ENCODE measurements around the gene MBNL1.
A peak's percentile ranks its signal among the peaks of the same experiment; 100 is the strongest.

DNA sequence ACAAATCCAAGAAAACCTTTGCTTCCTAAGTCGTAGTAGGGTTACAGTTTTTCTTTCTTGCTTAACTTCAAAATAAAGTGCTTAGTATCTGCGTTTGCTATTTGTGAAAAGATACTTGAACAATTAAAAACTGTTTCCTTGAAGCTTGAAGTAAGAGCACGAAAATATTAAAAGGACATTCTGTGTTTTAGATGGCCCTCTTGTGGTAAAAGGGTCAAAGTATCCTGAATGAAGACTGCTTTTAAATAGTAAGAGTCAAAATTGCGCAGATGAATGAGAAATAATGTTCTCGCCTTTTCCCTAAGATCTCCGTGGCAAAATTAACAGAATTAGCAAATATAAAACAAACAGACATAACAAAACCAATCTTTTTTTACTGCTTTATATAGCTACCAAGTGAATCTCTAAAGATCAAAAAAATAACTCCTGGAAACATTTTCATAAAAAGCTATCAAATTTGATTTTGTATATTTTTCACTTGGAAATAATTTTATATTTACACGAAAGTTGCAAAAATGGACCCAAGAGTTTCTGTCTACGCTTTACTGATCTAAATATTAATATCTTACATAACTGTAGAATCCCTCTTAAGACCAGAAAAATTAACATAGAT lies 175.4 kb downstream of the MBNL1 start:
- TF ChIP-seq EZH2phosphoT487 (IDR thresholded peaks at IDR 0.05; ENCODE audit: borderline replicate concordance, low read length), result no peak
- TF ChIP-seq, protein P1, sequence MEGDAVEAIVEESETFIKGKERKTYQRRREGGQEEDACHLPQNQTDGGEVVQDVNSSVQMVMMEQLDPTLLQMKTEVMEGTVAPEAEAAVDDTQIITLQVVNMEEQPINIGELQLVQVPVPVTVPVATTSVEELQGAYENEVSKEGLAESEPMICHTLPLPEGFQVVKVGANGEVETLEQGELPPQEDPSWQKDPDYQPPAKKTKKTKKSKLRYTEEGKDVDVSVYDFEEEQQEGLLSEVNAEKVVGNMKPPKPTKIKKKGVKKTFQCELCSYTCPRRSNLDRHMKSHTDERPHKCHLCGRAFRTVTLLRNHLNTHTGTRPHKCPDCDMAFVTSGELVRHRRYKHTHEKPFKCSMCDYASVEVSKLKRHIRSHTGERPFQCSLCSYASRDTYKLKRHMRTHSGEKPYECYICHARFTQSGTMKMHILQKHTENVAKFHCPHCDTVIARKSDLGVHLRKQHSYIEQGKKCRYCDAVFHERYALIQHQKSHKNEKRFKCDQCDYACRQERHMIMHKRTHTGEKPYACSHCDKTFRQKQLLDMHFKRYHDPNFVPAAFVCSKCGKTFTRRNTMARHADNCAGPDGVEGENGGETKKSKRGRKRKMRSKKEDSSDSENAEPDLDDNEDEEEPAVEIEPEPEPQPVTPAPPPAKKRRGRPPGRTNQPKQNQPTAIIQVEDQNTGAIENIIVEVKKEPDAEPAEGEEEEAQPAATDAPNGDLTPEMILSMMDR (IDR thresholded peaks at IDR 0.05; ENCODE audit: low read depth, low read length, poor library complexity, severe bottlenecking), result peak; percentile 70
